Skeletal muscle satellite cell (primary cell): ENCODE measurements around the gene MEIKIN.
"Not testable (repeated sequence)": the region's sequence is repeated elsewhere in the genome, so short reads cannot be mapped to it uniquely, and the experiment has no call there.

Experiments used
- H3K27me3 ChIP-seq: 2 replicates; pipeline ENCODE4 v1.7.0; 2013; ENCODE audit warnings: low read length; ENCODE audit not compliant: control insufficient read depth, insufficient read depth
- H3K36me3 ChIP-seq: 2 replicates; pipeline ENCODE4 v1.7.0; 2013; ENCODE audit warnings: mild to moderate bottlenecking, control low read depth, low read length; ENCODE audit not compliant: insufficient read depth
- H3K4me1 ChIP-seq: 2 replicates; pipeline ENCODE4 v1.7.0; 2013; ENCODE audit warnings: low read length; ENCODE audit not compliant: control insufficient read depth, insufficient read depth
- H3K4me2 ChIP-seq: 2 replicates; pipeline ENCODE4 v1.7.0; 2013; ENCODE audit warnings: mild to moderate bottlenecking, low read length
- H3K4me3 ChIP-seq: 2 replicates; pipeline ENCODE4 v1.7.0; 2013; ENCODE audit warnings: low read length
- H3K9ac ChIP-seq: 2 replicates; pipeline ENCODE4 v1.7.0; 2013; ENCODE audit warnings: mild to moderate bottlenecking, low read depth, low read length, moderate library complexity
- H3K9me3 ChIP-seq: replicated peaks from 2 replicates; pipeline ENCODE4 v1.7.0; 2013; ENCODE audit warnings: mild to moderate bottlenecking, control low read depth, low read length

MEIKIN gene

DNA sequence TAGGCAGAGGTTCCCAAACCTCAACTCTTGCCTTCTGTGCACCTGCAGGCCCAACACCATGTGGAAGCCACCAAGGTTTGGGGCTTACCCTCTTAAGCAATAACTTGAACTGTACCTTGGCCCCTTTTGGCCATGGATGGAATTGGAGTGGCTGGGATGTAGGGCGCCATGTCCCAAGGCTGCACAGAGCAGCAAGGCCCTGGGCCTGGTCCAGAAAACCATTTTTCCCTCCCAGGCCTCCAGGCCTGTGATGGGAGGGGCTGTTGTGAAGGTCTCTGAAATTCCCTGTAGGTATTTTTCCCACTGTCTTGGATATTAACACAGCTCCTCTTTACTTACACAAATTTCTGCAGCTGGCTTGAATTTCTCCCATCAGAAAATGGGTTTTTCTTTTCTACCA, 102.5 kb downstream of the MEIKIN start:
- H3K9ac ChIP-seq, H3K36me3 ChIP-seq, H3K4me2 ChIP-seq, H3K4me3 ChIP-seq, H3K4me1 ChIP-seq, H3K9me3 ChIP-seq, H3K27me3 ChIP-seq: not testable (repeated sequence)

GRCh38 chr5:131832702-131833101, 112.8 kb downstream of the MEIKIN start:
- H3K4me1 ChIP-seq, H3K27me3 ChIP-seq, H3K36me3 ChIP-seq, H3K4me3 ChIP-seq, H3K9ac ChIP-seq, H3K4me2 ChIP-seq, H3K9me3 ChIP-seq: not testable (repeated sequence)

DNA sequence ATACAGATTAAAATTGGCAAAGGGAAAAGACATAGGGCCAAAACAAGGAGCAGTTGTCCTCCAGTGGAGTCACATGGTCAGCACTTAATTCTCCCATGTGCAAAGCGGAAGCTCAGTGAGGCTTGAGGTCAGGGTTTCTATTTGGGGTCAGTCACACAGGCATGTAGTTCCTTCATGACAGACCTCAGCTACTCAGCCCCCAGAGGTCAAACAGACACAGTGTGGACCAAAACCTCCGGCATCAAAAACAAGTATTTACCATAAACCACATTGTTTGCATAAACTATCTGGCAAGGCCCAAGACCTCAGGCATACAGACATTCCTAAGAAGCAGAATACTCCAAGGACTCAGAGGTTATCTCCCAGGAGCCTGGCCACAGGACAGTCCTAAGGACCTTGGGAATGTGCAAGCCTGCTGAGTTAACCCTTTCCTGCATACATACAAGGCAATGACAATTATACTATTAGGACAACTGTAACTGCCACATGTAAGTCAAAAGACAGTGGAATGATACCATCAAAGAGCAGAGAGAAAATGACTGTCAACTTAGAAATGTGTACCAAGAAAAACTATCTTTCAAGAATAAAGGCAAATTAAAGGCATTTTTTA, 120.0 kb downstream of the MEIKIN start:
- H3K9me3 ChIP-seq = no peaks in the 10 kb centered on the region
- H3K4me2 ChIP-seq = no peak overlapping the region
- no peak overlapping the region for H3K9ac ChIP-seq
- no peaks in the 10 kb centered on the region for H3K4me1 ChIP-seq
- H3K36me3 ChIP-seq = no peaks in the 10 kb centered on the region
- H3K4me3 ChIP-seq = no peak overlapping the region
- peaks cover 4% of the 10 kb centered on the region for H3K27me3 ChIP-seq

DNA sequence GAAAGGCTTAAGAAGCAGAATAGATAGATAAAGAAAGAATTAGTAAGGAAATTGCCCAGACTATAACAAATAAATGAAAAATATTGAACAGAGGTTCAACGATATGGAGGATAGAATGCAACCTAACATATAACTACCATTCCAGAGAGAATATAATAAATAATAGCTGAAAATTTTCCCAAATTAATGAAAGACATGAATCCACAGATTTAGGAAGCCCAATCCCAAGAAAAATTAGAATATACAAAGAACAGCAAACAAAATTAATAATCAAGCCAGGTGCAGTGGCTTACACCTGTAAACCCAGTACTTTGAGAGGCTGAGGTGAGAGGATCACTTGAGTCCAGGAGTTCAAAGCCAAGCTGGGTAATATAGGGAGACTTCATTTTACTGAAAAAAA, 120.8 kb downstream of the MEIKIN start:
- Histone ChIP-seq H3K9ac (no peak overlapping the region), H3K4me1 (no peaks in the 10 kb centered on the region), H3K4me3 (no peak overlapping the region), H3K4me2 (no peak overlapping the region), H3K36me3 (no peaks in the 10 kb centered on the region), H3K27me3 (peaks cover 3% of the 10 kb centered on the region), H3K9me3 (no peaks in the 10 kb centered on the region)

GRCh38 chr5:131821221-131821620, 124.2 kb downstream of the MEIKIN start:
- no peaks in the 10 kb centered on the region for H3K9me3 ChIP-seq
- H3K9ac ChIP-seq = no peak overlapping the region
- H3K27me3 ChIP-seq = no peaks in the 10 kb centered on the region
- H3K36me3 ChIP-seq = no peaks in the 10 kb centered on the region
- H3K4me1 ChIP-seq = no peaks in the 10 kb centered on the region
- H3K4me2 ChIP-seq = no peak overlapping the region
- H3K4me3 ChIP-seq = no peak overlapping the region

- Histone ChIP-seq H3K9me3 (no peaks in the 10 kb centered on the region), H3K4me3 (no peak overlapping the region), H3K36me3 (no peaks in the 10 kb centered on the region), H3K4me2 (no peak overlapping the region), H3K27me3 (no peaks in the 10 kb centered on the region), H3K9ac (no peak overlapping the region), H3K4me1 (peaks cover 5% of the 10 kb centered on the region)
These were observed 127.3 kb downstream of the MEIKIN start for GRCh38 chr5:131818001-131818724.

GRCh38 chr5:131814990-131815389, 130.5 kb downstream of the MEIKIN start:
- Histone ChIP-seq H3K4me1 (peaks cover 5% of the 10 kb centered on the region), H3K9me3 (no peaks in the 10 kb centered on the region), H3K36me3 (no peaks in the 10 kb centered on the region), H3K4me2 (no peak overlapping the region), H3K9ac (no peak overlapping the region), H3K27me3 (no peaks in the 10 kb centered on the region), H3K4me3 (no peak overlapping the region)

DNA sequence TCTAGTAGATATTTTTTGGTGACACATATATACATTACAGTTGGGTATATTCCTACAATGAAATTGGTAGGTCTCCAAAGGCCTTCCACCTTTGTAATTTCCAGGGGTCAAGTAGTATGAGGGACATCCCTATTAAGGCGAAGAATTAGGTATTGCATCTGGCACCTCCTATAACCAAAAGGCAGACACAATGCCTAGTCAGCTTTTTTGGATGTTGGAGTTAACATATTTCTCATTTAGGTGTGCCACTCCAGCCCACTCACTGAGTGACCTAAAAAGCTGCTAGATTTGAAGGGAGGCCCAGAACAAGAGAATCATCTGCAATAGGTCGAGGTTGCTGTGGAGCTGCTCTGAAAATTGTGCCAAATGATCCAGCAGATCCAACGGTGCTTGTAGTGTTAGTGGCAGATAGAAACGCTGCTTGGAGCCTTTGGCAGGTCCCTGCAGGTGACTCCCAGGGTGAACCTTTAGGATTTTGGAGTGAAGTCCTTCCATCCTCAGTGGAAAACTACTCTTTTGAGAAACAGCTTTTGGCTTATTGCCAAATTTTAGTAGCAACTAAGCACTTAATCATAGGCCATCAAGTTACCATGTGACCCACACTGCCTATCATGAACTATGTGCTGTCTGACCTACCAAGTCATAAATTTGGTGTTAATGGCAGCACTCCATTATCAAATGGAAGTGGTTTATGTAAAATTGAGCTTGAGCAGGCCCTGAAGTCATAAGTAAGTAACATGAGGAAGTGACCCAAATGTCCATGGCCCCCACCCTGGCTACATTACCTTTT, 132.9 kb downstream of the MEIKIN start:
- Histone ChIP-seq H3K9me3 (no peaks in the 10 kb centered on the region), H3K4me2 (no peak overlapping the region), H3K36me3 (no peaks in the 10 kb centered on the region), H3K4me3 (no peak overlapping the region), H3K27me3 (no peaks in the 10 kb centered on the region), H3K9ac (no peak overlapping the region), H3K4me1 (peaks cover 5% of the 10 kb centered on the region)

- no peaks in the 10 kb centered on the region for H3K36me3 ChIP-seq
- no peaks in the 10 kb centered on the region for H3K27me3 ChIP-seq
- H3K4me1 ChIP-seq = peaks cover 5% of the 10 kb centered on the region
- H3K9ac ChIP-seq = no peak overlapping the region
- no peak overlapping the region for H3K4me3 ChIP-seq
- no peak overlapping the region for H3K4me2 ChIP-seq
- H3K9me3 ChIP-seq = no peaks in the 10 kb centered on the region
These were observed 134.8 kb downstream of the MEIKIN start for GRCh38 chr5:131810510-131811249.

DNA sequence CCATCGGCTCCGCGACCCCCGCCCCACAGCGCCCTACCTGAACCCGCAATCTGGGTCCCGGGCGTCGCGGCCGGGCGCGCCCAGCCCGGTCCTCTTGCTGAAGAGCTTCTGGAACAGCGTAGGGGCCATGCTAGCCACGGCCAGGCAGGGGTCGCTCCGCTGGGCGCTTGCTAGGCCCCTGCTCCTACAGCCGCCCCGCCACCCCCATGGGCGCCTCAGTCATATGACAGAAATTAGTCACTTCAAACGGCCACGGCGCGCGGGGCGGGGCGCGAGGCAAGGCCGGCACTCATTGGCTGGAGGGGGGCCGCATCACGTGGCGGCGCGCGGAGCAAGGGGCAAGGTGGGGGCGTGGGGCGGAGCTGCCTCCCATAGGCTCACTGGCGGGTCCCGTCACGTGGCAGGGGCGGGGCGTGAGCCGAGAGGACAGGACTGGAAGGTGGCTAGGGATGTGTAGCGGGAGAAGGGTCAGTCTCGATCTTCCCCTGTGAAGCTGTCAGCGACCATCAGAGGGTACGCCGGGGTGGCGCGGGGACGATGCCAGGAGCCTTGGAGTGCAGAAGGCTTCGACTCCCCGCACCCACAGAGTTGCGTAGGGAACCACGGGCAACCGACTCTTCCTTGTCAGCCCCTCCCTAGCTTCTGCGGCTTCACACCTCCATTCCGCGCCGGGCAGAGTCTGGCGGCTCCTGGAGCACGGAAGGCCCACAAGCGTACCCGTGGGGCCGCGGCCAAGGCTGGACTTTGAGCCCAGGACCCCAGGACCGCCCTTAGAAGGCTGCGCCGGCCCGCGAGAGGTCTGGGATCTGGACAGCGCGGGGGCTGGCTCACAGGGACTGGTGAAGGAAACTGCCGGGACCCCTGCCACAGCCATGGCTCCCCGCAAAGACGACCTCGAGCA, 148.4 kb downstream of the MEIKIN start, which contains the start of gene FNIP1:
Gene FNIP1, minus strand, starts transcription at position 225 of the 901 bp plus-strand sequence. Its CDS starts 96 bp downstream, at position 129.
- H3K4me3 ChIP-seq = peak within 1 kb of the TSS; percentile 89
- H3K9me3 ChIP-seq = no peaks in the 10 kb centered on the region

More for the DNA sequence above, 148.4 kb downstream of the MEIKIN start, which contains the start of gene FNIP1:
- Histone ChIP-seq H3K36me3 (peaks cover 5% of the 10 kb centered on the region), H3K27me3 (no peaks in the 10 kb centered on the region), H3K4me2 (peak within 1 kb of the TSS; percentile 96), H3K9ac (peak within 1 kb of the TSS; percentile 100), H3K4me1 (peaks cover 5% of the 10 kb centered on the region)
